GM20000 (cell line): ENCODE measurements around the gene TCERG1L.
"Not testable (repeated sequence)": the region's sequence is repeated elsewhere in the genome, so short reads cannot be mapped to it uniquely, and the experiment has no call there.

Experiments used
- DNase-seq: peaks from one replicate; pipeline ENCODE4 v3.0.0; 2012; ENCODE audit warnings: low spot score
- CTCF ChIP-seq: IDR thresholded peaks from 2 replicates; pipeline ENCODE4 v1.5.1; 2012; ENCODE audit warnings: mild to moderate bottlenecking, control low read depth; ENCODE audit errors: extremely low read depth, missing control alignments

The TCERG1L gene

DNA sequence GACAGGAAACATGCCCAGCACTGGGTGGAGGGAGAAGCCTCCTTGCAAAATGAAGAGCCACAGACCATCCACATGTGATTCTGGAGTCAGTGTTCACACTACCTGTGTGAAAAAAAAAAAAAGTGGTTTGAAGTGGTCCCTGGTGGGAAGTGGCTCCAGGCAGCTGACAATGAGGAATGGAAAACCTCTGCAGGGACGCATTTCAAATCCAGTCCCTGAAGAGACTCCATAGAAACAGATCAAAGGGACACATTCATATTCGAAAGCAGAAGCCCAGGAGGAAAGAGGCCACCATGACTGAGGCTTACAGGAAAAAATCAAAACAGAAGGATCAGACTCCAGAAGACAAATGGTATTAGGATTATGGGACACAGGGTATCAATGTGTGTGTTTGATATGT is 11.5 kb upstream of the TCERG1L start:
- DNase-seq: no peak
- no peak for TF ChIP-seq CTCF

DNA sequence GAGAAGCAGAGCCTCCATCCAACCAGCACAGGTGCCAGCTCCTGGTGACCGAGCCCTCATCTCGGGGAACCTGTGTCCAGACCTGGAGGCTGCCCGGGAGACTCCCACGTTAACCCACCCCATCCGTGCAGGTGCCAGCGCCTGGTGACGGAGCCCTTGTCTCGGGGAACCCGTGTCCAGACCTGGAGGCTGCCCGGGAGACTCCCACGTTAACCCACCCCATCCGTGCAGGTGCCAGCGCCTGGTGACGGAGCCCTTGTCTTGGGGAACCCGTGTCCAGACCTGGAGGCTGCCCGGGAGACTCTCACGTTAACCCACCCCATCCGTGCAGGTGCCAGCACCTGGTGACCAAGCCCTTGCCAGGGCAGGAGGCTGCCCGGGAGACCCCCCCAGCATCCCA is 11.1 kb upstream of the TCERG1L start:
- not testable (repeated sequence) for DNase-seq

GRCh38 chr10:131320860-131321604 is 9.5 kb upstream of the TCERG1L start:
- DNase-seq: no peak
- TF ChIP-seq CTCF: no peak

DNA sequence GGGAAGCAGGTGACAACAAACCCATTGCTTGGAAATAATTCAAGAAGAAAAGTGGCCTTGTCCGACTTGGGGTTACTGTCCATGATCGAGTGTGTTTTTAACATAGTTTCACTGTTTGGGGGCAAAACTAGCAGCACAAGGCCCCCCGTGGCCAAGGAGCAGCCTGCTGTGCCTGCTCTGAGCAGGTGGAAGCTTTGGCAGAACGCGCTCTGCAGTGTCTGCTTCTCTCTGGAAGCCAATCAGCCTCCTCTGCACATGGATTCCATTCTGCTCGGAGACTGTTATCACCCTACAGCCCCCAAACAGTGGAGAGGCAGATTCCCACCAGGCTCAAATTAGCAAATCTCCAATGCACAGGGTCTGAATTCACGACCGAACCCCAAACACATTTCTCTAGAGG is 7.3 kb upstream of the TCERG1L start:
- no peak for TF ChIP-seq CTCF

GRCh38 chr10:131318291-131318690 is 6.8 kb upstream of the TCERG1L start:
- TF ChIP-seq CTCF: no peak
- DNase-seq: no peak

More for the DNA sequence above, 7.3 kb upstream of the TCERG1L start:
- DNase-seq: no peak

GRCh38 chr10:131316321-131317075 is 5.0 kb upstream of the TCERG1L start:
- TF ChIP-seq CTCF: no peak
- no peak for DNase-seq

GRCh38 chr10:131315344-131315743 is 3.8 kb upstream of the TCERG1L start:
- no peak for DNase-seq
- TF ChIP-seq CTCF: no peak

GRCh38 chr10:131314799-131315198 is 3.3 kb upstream of the TCERG1L start:
- TF ChIP-seq CTCF: no peak

More at GRCh38 chr10:131314799-131315198, 3.3 kb upstream of the TCERG1L start:
- no peak for DNase-seq
